ENCODE measurements around the gene LRRC32.

Gene LRRC32

GRCh38 chr11:76713499-76713898 is 43.0 kb upstream of the LRRC32 start:
- H3K4me3 ChIP-seq (ENCODE audit: low read depth, low read length): no peak overlapping the region
- no peak for TF ChIP-seq CTCF (conservative IDR thresholded peaks at IDR 0.05; ENCODE audit: low read depth, low read length)
- no peak for DNase-seq (ENCODE audit: low read depth)

- no peak for DNase-seq (ENCODE audit: low read depth)
- TF ChIP-seq CTCF (conservative IDR thresholded peaks at IDR 0.05; ENCODE audit: low read depth, low read length): no peak
- no peak overlapping the region for H3K4me3 ChIP-seq (ENCODE audit: low read depth, low read length)
Measured at GRCh38 chr11:76712125-76712524, 41.6 kb upstream of the LRRC32 start.

- no peak overlapping the region for H3K4me3 ChIP-seq (ENCODE audit: low read depth, low read length)
- no peak for TF ChIP-seq CTCF (conservative IDR thresholded peaks at IDR 0.05; ENCODE audit: low read depth, low read length)
- DNase-seq (ENCODE audit: low read depth): no peak
Measured at GRCh38 chr11:76709756-76710155, 39.2 kb upstream of the LRRC32 start.

GRCh38 chr11:76708972-76709660 is 38.6 kb upstream of the LRRC32 start:
- no peak for DNase-seq (ENCODE audit: low read depth)
- no peak for TF ChIP-seq CTCF (conservative IDR thresholded peaks at IDR 0.05; ENCODE audit: low read depth, low read length)
- H3K4me3 ChIP-seq (ENCODE audit: low read depth, low read length): no peak overlapping the region

- no peak for TF ChIP-seq CTCF (conservative IDR thresholded peaks at IDR 0.05; ENCODE audit: low read depth, low read length)
- H3K4me3 ChIP-seq (ENCODE audit: low read depth, low read length): no peak overlapping the region
- DNase-seq (ENCODE audit: low read depth): no peak
Measured at GRCh38 chr11:76707293-76707825, 36.8 kb upstream of the LRRC32 start.

- H3K4me3 ChIP-seq (ENCODE audit: low read depth, low read length): no peak overlapping the region
- DNase-seq (ENCODE audit: low read depth): no peak
- TF ChIP-seq CTCF (conservative IDR thresholded peaks at IDR 0.05; ENCODE audit: low read depth, low read length): no peak
Measured at GRCh38 chr11:76706667-76707066, 36.1 kb upstream of the LRRC32 start.

GRCh38 chr11:76705826-76706225 is 35.3 kb upstream of the LRRC32 start:
- no peak for DNase-seq (ENCODE audit: low read depth)
- H3K4me3 ChIP-seq (ENCODE audit: low read depth, low read length): no peak overlapping the region
- no peak for TF ChIP-seq CTCF (conservative IDR thresholded peaks at IDR 0.05; ENCODE audit: low read depth, low read length)
